PC-3 (cell line): ENCODE results near the gene MARCHF9. TPM values are rescaled to one million over a fixed set of nuclear protein-coding genes. Genes with fewer than 3 reads are reported as not detected.
"Not testable (repeated sequence)": the region's sequence is repeated elsewhere in the genome, so short reads cannot be mapped to it uniquely, and the experiment has no call there.

Experiments
- ATAC-seq: fragments of 200-7000 bp; cut with Tn5 transposase; 2 replicates; pipeline ENCODE4 v1.9.1; 2020; ENCODE audit warnings: mild to moderate bottlenecking, moderate library complexity
- BruUV-seq: library from RNA; stranded (reverse); fragments of 400-500 nt; replicated peaks from 2 replicates; lab custom pipeline; 2021; lab: Mats Ljungman, UMichigan
- CTCF ChIA-PET: fragments of 300-600 bp; sonication (Branson Sonifier 250); formaldehyde crosslinking; loops from one replicate; lab custom pipeline; 2022; ENCODE audit warnings: antibody characterized with exemption; lab: Charles Lee
- POLR2A ChIA-PET: fragments of 300-600 bp; sonication (Branson Sonifier 250); formaldehyde crosslinking; loops from one replicate; lab custom pipeline; 2022; ENCODE audit warnings: antibody characterized with exemption; ENCODE audit not compliant: unreplicated experiment; lab: Charles Lee
- DNase-seq: peaks from one replicate; pipeline ENCODE4 v3.0.0-alpha.2; 2015
- H2AFZ ChIP-seq: fragments of 300-600 bp; sonication (generic); 2 replicates; pipeline ENCODE4 v1.6.0; 2016; ENCODE audit warnings: antibody characterized with exemption, low read length
- H3F3A ChIP-seq: fragments of 300-600 bp; sonication (generic); one replicate; pipeline ENCODE4 v1.6.0; 2017; ENCODE audit warnings: antibody characterized with exemption, low read length, control low read depth, mild to moderate bottlenecking; ENCODE audit not compliant: unreplicated experiment
- H3K27ac ChIP-seq: fragments of 300-600 bp; sonication (generic); 2 replicates; pipeline ENCODE4 v1.5.1; 2016; ENCODE audit warnings: mild to moderate bottlenecking, low read length
- H3K27me3 ChIP-seq: fragments of 300-600 bp; sonication (generic); 2 replicates; pipeline ENCODE4 v1.6.1; 2016; ENCODE audit warnings: low read length, mixed read lengths
- H3K36me3 ChIP-seq: fragments of 300-600 bp; sonication (generic); 2 replicates; pipeline ENCODE4 v1.6.1; 2016; ENCODE audit warnings: low read depth, mixed run types, low read length, mixed read lengths
- H3K4me1 ChIP-seq: fragments of 300-600 bp; sonication (generic); 2 replicates; pipeline ENCODE4 v1.5.1; 2016; ENCODE audit warnings: low read length; ENCODE audit not compliant: insufficient read depth
- H3K4me2 ChIP-seq: fragments of 300-600 bp; sonication (generic); 2 replicates; pipeline ENCODE4 v1.6.0; 2016; ENCODE audit warnings: low read length
- H3K4me3 ChIP-seq: fragments of 300-600 bp; sonication (generic); 2 replicates; pipeline ENCODE4 v1.5.1; 2016; ENCODE audit warnings: mild to moderate bottlenecking, low read length, mixed read lengths
- H3K79me2 ChIP-seq: fragments of 300-600 bp; sonication (generic); 2 replicates; pipeline ENCODE4 v1.6.1; 2017; ENCODE audit warnings: low read length, mixed read lengths
- H3K9ac ChIP-seq: fragments of 300-600 bp; sonication (generic); 2 replicates; pipeline ENCODE4 v1.6.0; 2016; ENCODE audit warnings: mild to moderate bottlenecking, low read length
- H3K9me2 ChIP-seq: fragments of 300-600 bp; sonication (generic); replicated peaks from 2 replicates; pipeline ENCODE4 v1.6.1; 2016; ENCODE audit warnings: mixed run types, low read length, mixed read lengths
- H3K9me3 ChIP-seq: fragments of 300-600 bp; sonication (generic); 2 replicates; pipeline ENCODE4 v1.6.1; 2016; ENCODE audit warnings: low read length, mixed read lengths
- H4K20me1 ChIP-seq: fragments of 300-600 bp; sonication (generic); 2 replicates; pipeline ENCODE4 v1.6.1; 2016; ENCODE audit warnings: low read length, mixed read lengths
- CTCF ChIP-seq: fragments of 300-600 bp; sonication (generic); conservative IDR thresholded peaks from 2 replicates; pipeline ENCODE4 v1.5.1; 2017; ENCODE audit warnings: antibody characterized with exemption, low read depth, mild to moderate bottlenecking, low read length
- EZH2 ChIP-seq: fragments of 300-600 bp; sonication (generic); IDR thresholded peaks from one replicate; pipeline ENCODE4 v1.6.1; 2017; ENCODE audit warnings: antibody characterized with exemption, mild to moderate bottlenecking, low read length; ENCODE audit not compliant: unreplicated experiment
- EZH2phosphoT487 ChIP-seq: fragments of 300-600 bp; sonication (generic); IDR thresholded peaks from 2 replicates; pipeline ENCODE4 v1.6.1; 2018; ENCODE audit warnings: mild to moderate bottlenecking, antibody characterized with exemption, low read length, borderline replicate concordance
- intact Hi-C: fragments of 100-400 bp; cut with micrococcal nuclease; formaldehyde crosslinking; loops from 2 replicates; pipeline ENCODE4 v1.9.0; 2023
- total RNA-seq: library from RNA; depleted of rRNA; stranded (reverse); fragments of >200 nt; gene quantifications from 2 replicates; pipeline ENCODE4 v1.2.3, GENCODE V29; 2014

Gene MARCHF9
- total RNA-seq, 1 experiment from 2014 or later = 13.4 TPM

GRCh38 chr12:57719777-57720605 lies 34.9 kb upstream of the MARCHF9 start:
- Histone ChIP-seq H3K9me2 (no peaks in the 10 kb centered on the region), H3F3A (no peaks in the 10 kb centered on the region), H3K4me2 (no peak overlapping the region), H3K4me3 (no peak overlapping the region), H3K9ac (no peak overlapping the region), H3K36me3 (peaks cover 11% of the 10 kb centered on the region; the same call in 1 of the 2 replicates), H2AFZ (no peak overlapping the region), H3K4me1 (no peaks in the 10 kb centered on the region), H3K9me3 (no peaks in the 10 kb centered on the region), H3K27ac (no peak overlapping the region), H4K20me1 (no peaks in the 10 kb centered on the region), H3K27me3 (no peaks in the 10 kb centered on the region), H3K79me2 (no peaks in the 10 kb centered on the region)
- DNase-seq (no peak), ATAC-seq (no peak)
- no peak for TF ChIP-seq EZH2phosphoT487
- no peak for TF ChIP-seq CTCF
- TF ChIP-seq EZH2 = no peak
- intact Hi-C loops = no loop called here
- ChIA-PET POLR2A (no interaction called here), CTCF (no interaction called here)
- no TSS peak for BruUV-seq

GRCh38 chr12:57720606-57721595 lies 34.0 kb upstream of the MARCHF9 start:
- Histone ChIP-seq H3K36me3 (peaks cover 11% of the 10 kb centered on the region; the same call in 1 of the 2 replicates), H3F3A (no peaks in the 10 kb centered on the region), H3K79me2 (no peaks in the 10 kb centered on the region), H3K4me3 (no peak overlapping the region), H4K20me1 (no peaks in the 10 kb centered on the region), H3K4me2 (no peak overlapping the region), H3K27me3 (no peaks in the 10 kb centered on the region), H3K27ac (no peak overlapping the region), H3K4me1 (peaks cover 3% of the 10 kb centered on the region; the same call in 1 of the 2 replicates), H3K9ac (no peak overlapping the region), H3K9me2 (no peaks in the 10 kb centered on the region), H2AFZ (no peak overlapping the region), H3K9me3 (no peaks in the 10 kb centered on the region)
- TF ChIP-seq CTCF (no peak), EZH2 (no peak), EZH2phosphoT487 (no peak)
- ATAC-seq = no peak
- TSS peak; percentile 68 for BruUV-seq
- intact Hi-C loops = no loop called here
- ChIA-PET CTCF (no interaction called here), POLR2A (no interaction called here)
- DNase-seq = no peak

- H3K79me2 ChIP-seq, H3K9ac ChIP-seq, H3F3A ChIP-seq, DNase-seq, H3K4me3 ChIP-seq, H3K4me2 ChIP-seq, H2AFZ ChIP-seq, H3K9me3 ChIP-seq, BruUV-seq, POLR2A ChIA-PET, CTCF ChIA-PET, H3K27me3 ChIP-seq, H3K27ac ChIP-seq, H4K20me1 ChIP-seq, H3K9me2 ChIP-seq, H3K4me1 ChIP-seq, intact Hi-C loops, ATAC-seq: not testable (repeated sequence)
- H3K36me3 ChIP-seq = peaks cover 11% of the 10 kb centered on the region; the same call in 1 of the 2 replicates
Observed at GRCh38 chr12:57721846-57722608, 32.9 kb upstream of the MARCHF9 start.
